Measurements from ENCODE around the gene FARS2. TPM values are rescaled to one million over a fixed set of nuclear protein-coding genes. Genes with fewer than 3 reads are reported as not detected.

The FARS2 gene
- total RNA-seq, 3 donors from 2014 or later, result 12.0 to 29.6 (median 24.3) TPM

GRCh38 chr6:5637714-5638113, 376.4 kb downstream of the FARS2 start:
- Histone ChIP-seq H3K4me1 (no peaks in the 10 kb centered on the region), H3K9me3 (peaks cover 10 to 16% of the 10 kb centered on the region in 2 donors), H3K27ac (no peak overlapping the region), H3K4me3 (no peak overlapping the region), H3K27me3 (no peaks in the 10 kb centered on the region), H3K36me3 (no peaks in the 10 kb centered on the region)
- no peak for TF ChIP-seq POLR2AphosphoS5 (IDR thresholded peaks at IDR 0.05)
- TF ChIP-seq, protein P1, sequence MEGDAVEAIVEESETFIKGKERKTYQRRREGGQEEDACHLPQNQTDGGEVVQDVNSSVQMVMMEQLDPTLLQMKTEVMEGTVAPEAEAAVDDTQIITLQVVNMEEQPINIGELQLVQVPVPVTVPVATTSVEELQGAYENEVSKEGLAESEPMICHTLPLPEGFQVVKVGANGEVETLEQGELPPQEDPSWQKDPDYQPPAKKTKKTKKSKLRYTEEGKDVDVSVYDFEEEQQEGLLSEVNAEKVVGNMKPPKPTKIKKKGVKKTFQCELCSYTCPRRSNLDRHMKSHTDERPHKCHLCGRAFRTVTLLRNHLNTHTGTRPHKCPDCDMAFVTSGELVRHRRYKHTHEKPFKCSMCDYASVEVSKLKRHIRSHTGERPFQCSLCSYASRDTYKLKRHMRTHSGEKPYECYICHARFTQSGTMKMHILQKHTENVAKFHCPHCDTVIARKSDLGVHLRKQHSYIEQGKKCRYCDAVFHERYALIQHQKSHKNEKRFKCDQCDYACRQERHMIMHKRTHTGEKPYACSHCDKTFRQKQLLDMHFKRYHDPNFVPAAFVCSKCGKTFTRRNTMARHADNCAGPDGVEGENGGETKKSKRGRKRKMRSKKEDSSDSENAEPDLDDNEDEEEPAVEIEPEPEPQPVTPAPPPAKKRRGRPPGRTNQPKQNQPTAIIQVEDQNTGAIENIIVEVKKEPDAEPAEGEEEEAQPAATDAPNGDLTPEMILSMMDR (IDR thresholded peaks at IDR 0.05), result no peak
- no peak for TF ChIP-seq POLR2A (IDR thresholded peaks at IDR 0.05)
- intact Hi-C loops (cut with DNase I; ENCODE audit: low total_unique reads), result no loop called here
- DNase-seq (ENCODE audit: low spot score in 2 of 2), result no peak

- no peaks in the 10 kb centered on the region for H3K4me1 ChIP-seq
- no peaks in the 10 kb centered on the region for H3K27me3 ChIP-seq
- TF ChIP-seq POLR2AphosphoS5 (IDR thresholded peaks at IDR 0.05) (no peak), POLR2A (IDR thresholded peaks at IDR 0.05) (no peak)
- TF ChIP-seq, protein P1 (IDR thresholded peaks at IDR 0.05), result no peak
- DNase-seq (ENCODE audit: low spot score in 2 of 2), result no peak
- intact Hi-C loops (cut with DNase I; ENCODE audit: low total_unique reads), result no loop called here
- H3K27ac ChIP-seq, result no peak overlapping the region
- peaks cover 10 to 16% of the 10 kb centered on the region in 2 donors for H3K9me3 ChIP-seq
- no peak overlapping the region for H3K4me3 ChIP-seq
- no peaks in the 10 kb centered on the region for H3K36me3 ChIP-seq
Observed at GRCh38 chr6:5638666-5639065, 377.4 kb downstream of the FARS2 start.

DNA sequence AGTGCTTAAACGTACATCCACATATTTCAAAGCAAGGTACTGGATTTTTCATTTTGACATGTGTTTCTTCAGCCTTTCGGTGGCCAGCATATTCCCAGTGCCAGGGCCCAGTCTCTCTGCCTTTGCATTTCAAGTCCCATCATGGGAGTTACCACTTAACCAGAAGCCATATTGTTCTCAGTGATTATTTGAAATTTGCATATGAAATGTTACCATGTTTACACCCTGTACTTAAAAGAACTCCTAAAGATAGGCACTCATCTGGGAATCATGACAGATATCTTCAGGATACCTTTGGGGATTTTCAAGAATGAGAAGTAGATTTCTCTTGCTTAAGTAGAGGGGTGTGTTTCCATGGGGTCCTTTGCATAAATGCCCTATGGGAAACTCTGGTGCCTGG, 377.9 kb downstream of the FARS2 start:
- TF ChIP-seq, protein P1 (IDR thresholded peaks at IDR 0.05), result no peak
- TF ChIP-seq POLR2A (IDR thresholded peaks at IDR 0.05) (no peak), POLR2AphosphoS5 (IDR thresholded peaks at IDR 0.05) (no peak)
- intact Hi-C loops (cut with DNase I; ENCODE audit: low total_unique reads), result no loop called here
- DNase-seq (ENCODE audit: low spot score in 2 of 2), result no peak
- H3K9me3 ChIP-seq, result peaks cover 10 to 16% of the 10 kb centered on the region in 2 donors
- no peaks in the 10 kb centered on the region for H3K4me1 ChIP-seq
- no peak overlapping the region for H3K4me3 ChIP-seq
- no peaks in the 10 kb centered on the region for H3K27me3 ChIP-seq
- no peak overlapping the region for H3K27ac ChIP-seq
- no peaks in the 10 kb centered on the region for H3K36me3 ChIP-seq

DNA sequence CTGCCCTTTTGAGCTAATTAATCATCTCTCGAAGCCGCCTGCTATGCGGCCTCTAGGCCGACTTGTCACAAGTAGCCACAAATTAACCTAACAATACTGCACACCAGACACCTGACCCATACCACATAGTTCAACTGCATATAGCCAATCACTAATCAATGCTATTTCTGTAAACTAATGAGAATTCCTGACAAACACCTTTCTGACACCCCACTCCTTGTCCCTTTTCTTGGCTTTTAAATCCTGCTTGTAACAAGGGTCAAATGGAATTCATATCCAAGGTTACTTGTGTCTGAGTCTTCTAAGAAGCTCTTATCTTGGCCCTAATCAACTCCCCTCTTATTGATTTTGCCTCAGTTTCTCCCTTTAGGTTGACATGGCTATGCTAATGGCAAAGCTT, 379.3 kb downstream of the FARS2 start:
- Histone ChIP-seq H3K9me3 (peaks cover 10 to 16% of the 10 kb centered on the region in 2 donors), H3K36me3 (no peaks in the 10 kb centered on the region), H3K4me1 (peaks cover 0 to 5% of the 10 kb centered on the region in 2 donors), H3K27me3 (no peaks in the 10 kb centered on the region), H3K4me3 (no peak overlapping the region), H3K27ac (no peak overlapping the region)
- intact Hi-C loops (cut with DNase I; ENCODE audit: low total_unique reads), result no loop called here
- TF ChIP-seq POLR2AphosphoS5 (IDR thresholded peaks at IDR 0.05) (no peak), POLR2A (IDR thresholded peaks at IDR 0.05) (no peak)
- TF ChIP-seq, protein P1 (IDR thresholded peaks at IDR 0.05), result no peak
- DNase-seq (ENCODE audit: low spot score in 2 of 2), result no peak

DNA sequence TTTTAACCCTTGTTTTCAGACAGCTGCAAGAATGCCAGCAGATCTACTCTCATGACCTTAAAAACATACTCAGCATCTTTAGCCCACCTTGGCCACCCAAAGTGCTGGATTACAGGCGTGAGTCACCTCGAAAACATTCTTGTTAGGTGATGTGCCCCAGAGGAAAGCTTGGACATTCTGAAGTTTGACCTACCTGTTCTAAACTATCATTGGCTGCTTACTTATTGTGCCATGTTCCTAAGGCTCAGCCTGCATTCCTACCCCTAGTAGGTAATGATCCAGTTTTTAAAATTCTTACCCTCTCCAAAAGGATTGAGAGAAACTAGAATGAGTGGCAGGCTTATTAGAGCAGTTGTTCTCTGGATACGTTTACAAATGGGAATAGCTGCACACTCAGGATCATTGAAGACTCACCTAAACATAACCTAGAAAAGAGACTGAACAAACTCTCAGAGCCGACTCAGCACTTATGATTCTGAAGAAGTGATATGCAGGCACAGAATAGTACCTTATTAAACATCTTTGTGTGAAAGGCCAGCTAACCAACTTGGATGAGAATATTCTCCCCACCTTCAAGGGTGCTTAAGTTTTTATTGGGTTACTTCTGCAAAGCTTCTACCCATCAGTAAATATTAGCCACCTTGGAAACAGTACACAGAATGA, 383.3 kb downstream of the FARS2 start:
- Histone ChIP-seq H3K9me3 (peaks cover 10 to 13% of the 10 kb centered on the region in 2 donors), H3K4me1 (peaks cover 0 to 5% of the 10 kb centered on the region in 2 donors)
- no peak for TF ChIP-seq POLR2AphosphoS5 (IDR thresholded peaks at IDR 0.05)

More for the DNA sequence above, 383.3 kb downstream of the FARS2 start:
- no peak overlapping the region for H3K4me3 ChIP-seq
- H3K27ac ChIP-seq, result no peak overlapping the region
- no peak for DNase-seq (ENCODE audit: low spot score in 2 of 2)
- intact Hi-C loops (cut with DNase I; ENCODE audit: low total_unique reads), result no loop called here
- no peaks in the 10 kb centered on the region for H3K27me3 ChIP-seq
- H3K36me3 ChIP-seq, result no peaks in the 10 kb centered on the region
